Measurements from ENCODE around the gene CDRT4.

DNA sequence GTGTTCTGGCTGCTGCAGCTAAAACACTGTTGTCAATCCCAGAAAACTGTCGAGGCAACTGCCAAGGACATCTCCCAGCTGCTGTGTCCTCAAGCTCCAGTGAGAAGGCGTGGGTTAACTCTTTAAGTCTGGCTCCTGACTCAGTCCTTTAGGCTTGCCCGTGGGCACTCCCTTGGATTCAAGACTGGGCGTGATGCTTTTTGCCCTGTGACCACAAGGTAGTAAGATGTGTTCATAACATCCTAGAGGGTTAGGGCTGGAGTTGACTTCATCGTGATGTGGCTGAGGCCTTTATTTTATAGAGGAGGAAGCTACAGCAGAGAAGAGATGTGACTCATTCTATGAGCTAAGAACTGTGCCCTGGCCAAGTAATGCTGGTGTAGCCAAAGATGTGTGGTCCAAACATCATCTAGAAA, 75.1 kb downstream of the CDRT4 start:
- TF ChIP-seq EZH2 (IDR thresholded peaks at IDR 0.05; ENCODE audit: borderline replicate concordance, low read depth, low read length, severe bottlenecking): no peak
- TF ChIP-seq, protein P1, sequence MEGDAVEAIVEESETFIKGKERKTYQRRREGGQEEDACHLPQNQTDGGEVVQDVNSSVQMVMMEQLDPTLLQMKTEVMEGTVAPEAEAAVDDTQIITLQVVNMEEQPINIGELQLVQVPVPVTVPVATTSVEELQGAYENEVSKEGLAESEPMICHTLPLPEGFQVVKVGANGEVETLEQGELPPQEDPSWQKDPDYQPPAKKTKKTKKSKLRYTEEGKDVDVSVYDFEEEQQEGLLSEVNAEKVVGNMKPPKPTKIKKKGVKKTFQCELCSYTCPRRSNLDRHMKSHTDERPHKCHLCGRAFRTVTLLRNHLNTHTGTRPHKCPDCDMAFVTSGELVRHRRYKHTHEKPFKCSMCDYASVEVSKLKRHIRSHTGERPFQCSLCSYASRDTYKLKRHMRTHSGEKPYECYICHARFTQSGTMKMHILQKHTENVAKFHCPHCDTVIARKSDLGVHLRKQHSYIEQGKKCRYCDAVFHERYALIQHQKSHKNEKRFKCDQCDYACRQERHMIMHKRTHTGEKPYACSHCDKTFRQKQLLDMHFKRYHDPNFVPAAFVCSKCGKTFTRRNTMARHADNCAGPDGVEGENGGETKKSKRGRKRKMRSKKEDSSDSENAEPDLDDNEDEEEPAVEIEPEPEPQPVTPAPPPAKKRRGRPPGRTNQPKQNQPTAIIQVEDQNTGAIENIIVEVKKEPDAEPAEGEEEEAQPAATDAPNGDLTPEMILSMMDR (IDR thresholded peaks at IDR 0.05; ENCODE audit: borderline replicate concordance, extremely low read depth, low read length, poor library complexity, severe bottlenecking): no peak

Data from DND-41 (cell line).